Natural killer cell (primary cell): ENCODE results near the gene NOTCH4. TPM values are rescaled to one million over a fixed set of nuclear protein-coding genes. Genes with fewer than 3 reads are reported as not detected.

Experiments
- ATAC-seq, 3 donors: fragments of 150-1000 bp in 2 of 3; fragments of 200-7000 bp in 1 of 3; cut with Tn5 transposase; 1 replicate in 1 of 3; 2 replicates in 2 of 3; pipeline ENCODE4 v1.10.0; 2021; ENCODE audit warnings: mild to moderate bottlenecking in 2 of 3, moderate library complexity in 2 of 3
- DNase-seq, 2 donors: peaks; one replicate each; pipeline versions ENCODE4 v3.0.0 to v3.0.0-alpha.2; 2013 to 2021; ENCODE audit warnings: mixed read lengths in 1 of 2
- H3K27ac ChIP-seq: one replicate; pipeline ENCODE4 v1.5.1; 2013; ENCODE audit warnings: mild to moderate bottlenecking, low read length
- H3K27me3 ChIP-seq: one replicate; pipeline ENCODE4 v1.6.1; 2013; ENCODE audit warnings: low read length; ENCODE audit not compliant: control insufficient read depth, insufficient read depth
- H3K36me3 ChIP-seq: one replicate; pipeline ENCODE4 v1.6.1; 2013; ENCODE audit warnings: low read length; ENCODE audit not compliant: control insufficient read depth, insufficient read depth
- H3K4me1 ChIP-seq: one replicate; pipeline ENCODE4 v1.6.1; 2013; ENCODE audit warnings: low read length; ENCODE audit not compliant: control insufficient read depth, insufficient read depth
- H3K4me3 ChIP-seq: one replicate; pipeline ENCODE4 v1.5.1; 2013; ENCODE audit warnings: low read length
- H3K9me3 ChIP-seq: one replicate; pipeline ENCODE4 v1.6.1; 2013; ENCODE audit warnings: low read length; ENCODE audit not compliant: control insufficient read depth, insufficient read depth
- H3K27ac Mint-ChIP-seq, 2 donors: one replicate each; pipeline ENCODE4 v1.8.0; 2022; ENCODE audit warnings: mild to moderate bottlenecking in 2 of 2, mixed read lengths in 2 of 2, moderate library complexity in 1 of 2
- H3K27me3 Mint-ChIP-seq, 2 donors: one replicate each; pipeline ENCODE4 v1.8.0; 2022; ENCODE audit warnings: low read depth in 2 of 2, mixed read lengths in 2 of 2
- H3K36me3 Mint-ChIP-seq: one replicate; pipeline ENCODE4 v1.8.0; 2022; ENCODE audit warnings: mixed read lengths
- H3K4me1 Mint-ChIP-seq, 2 donors: one replicate each; pipeline ENCODE4 v1.8.0; 2022; ENCODE audit warnings: mixed read lengths in 2 of 2
- H3K4me3 Mint-ChIP-seq: one replicate; pipeline ENCODE4 v1.8.0; 2022; ENCODE audit warnings: mild to moderate bottlenecking, moderate library complexity, mixed read lengths
- H3K9me3 Mint-ChIP-seq, 2 donors: one replicate each; pipeline ENCODE4 v1.8.0; 2022; ENCODE audit warnings: mixed read lengths in 2 of 2
- WGBS: methylation state at CpG from one replicate; pipeline ENCODE4 v1.1.7; 2013; ENCODE audit warnings: missing lambda C conversion rate; ENCODE audit not compliant: insufficient coverage; 5-methylcytosine and 5-hydroxymethylcytosine counted together
- intact Hi-C: fragments of 100-400 bp; cut with micrococcal nuclease; formaldehyde crosslinking; loops from one replicate; pipeline ENCODE4 v1.14.2; 2022
- total RNA-seq, 4 donors: library from RNA; stranded (reverse); fragments of 120-200 nt in 1 of 4; gene quantifications; one replicate each; pipeline versions ENCODE4 v1.2.3 to v1.2.4, GENCODE V29; 2013 to 2022
- TF ChIP-seq, protein P1 (sequence below): fragments of 200-600 bp; IDR thresholded peaks from one replicate; pipeline ENCODE4 v1.8.0; 2022; ENCODE audit warnings: antibody characterized with exemption

NOTCH4 gene
- total RNA-seq, 3 donors from 2014 or later (not counting 1 experiment from before 2014, with no cell fraction given) = 2.6 to 4.8 (median 2.7) TPM

DNA sequence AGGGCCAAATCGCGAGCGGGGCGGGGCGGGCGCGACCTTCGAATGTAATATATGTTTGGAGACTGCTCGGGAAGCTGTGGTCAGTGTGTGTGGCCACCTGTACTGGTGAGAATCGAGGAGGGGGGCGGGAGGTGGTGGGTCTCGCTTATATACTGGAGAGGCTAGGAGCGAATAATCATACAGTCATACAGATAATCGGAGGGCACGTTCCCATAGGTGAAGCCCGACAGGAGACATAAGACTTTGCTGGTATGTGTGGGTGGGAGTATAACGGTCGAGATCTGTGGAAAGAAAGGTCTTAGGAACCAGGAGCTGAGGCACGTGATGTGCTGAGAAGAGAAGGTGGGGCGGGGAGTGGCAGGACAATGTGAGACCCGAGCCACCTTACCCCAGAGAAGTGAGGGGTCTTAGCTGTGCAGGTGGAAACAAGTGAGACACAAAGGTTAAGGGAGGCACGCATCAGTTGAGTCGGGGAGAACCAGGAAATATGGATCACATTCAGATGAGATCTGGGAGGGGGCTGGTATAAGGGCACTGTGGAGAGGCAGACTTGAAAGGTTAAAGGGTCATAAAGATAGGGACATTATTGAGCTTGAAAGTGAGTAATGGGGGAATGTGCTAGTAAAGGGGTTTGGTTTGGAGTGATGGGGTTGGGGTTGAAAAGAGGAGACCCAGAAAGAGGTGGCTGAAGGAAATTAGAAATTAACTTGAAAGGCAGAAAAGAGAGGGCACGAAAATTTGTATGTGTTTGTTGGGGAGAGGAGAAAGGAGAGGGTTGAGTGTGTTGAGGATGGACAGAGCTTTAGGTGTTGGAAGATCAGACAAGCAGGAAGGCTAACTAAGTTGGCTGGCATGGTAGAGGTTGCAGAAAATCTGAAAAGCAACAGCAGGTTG lies 45.1 kb downstream of the NOTCH4 start:
- TF ChIP-seq, protein P1, sequence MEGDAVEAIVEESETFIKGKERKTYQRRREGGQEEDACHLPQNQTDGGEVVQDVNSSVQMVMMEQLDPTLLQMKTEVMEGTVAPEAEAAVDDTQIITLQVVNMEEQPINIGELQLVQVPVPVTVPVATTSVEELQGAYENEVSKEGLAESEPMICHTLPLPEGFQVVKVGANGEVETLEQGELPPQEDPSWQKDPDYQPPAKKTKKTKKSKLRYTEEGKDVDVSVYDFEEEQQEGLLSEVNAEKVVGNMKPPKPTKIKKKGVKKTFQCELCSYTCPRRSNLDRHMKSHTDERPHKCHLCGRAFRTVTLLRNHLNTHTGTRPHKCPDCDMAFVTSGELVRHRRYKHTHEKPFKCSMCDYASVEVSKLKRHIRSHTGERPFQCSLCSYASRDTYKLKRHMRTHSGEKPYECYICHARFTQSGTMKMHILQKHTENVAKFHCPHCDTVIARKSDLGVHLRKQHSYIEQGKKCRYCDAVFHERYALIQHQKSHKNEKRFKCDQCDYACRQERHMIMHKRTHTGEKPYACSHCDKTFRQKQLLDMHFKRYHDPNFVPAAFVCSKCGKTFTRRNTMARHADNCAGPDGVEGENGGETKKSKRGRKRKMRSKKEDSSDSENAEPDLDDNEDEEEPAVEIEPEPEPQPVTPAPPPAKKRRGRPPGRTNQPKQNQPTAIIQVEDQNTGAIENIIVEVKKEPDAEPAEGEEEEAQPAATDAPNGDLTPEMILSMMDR = no peak
- whole genome bisulfite sequencing = 2% methylated on average over 24 of the region's 24 CpGs

DNA sequence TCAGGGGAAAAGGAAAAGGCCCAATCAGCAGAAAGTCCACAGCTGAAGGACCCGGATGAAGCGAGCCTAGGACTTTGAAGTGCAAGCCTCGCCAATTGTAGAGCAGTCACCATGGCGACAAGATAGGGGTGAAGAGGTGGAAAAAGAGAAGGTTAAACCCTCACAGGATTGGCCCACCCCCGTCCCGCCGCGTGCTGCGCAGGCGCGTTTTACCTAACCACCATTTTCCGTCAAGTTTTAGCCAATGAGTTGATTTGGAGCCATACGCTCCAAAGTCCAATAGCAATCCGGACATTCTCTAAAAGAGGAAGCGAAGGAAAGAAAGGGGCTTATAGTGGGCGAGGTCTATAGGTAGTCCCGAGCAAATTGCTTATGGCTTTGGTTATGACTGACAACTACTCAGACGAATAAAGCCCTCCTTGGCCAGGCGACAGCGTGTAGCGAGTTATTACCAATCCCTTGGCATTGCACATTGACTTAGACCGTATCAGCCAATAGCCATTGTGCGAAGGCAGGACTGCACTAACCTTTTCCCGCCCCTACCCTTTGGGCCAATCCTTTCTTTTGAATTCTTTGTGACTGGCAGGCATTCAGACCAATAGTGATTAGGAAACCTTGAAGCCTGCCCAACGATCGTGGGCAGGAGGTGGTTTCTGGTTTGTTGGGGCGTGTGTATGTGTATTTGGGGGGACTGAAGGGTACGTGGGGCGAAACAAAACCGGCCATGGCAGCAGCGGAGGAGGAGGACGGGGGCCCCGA lies 45.9 kb downstream of the NOTCH4 start, which contains the start of gene RNF5:
TSS of gene RNF5 (plus strand) at position 618 of the 759 bp plus-strand sequence. CDS start at position 725, 107 bp downstream.
- Mint-ChIP-seq H3K9me3 (no peaks in the 10 kb centered on the region), H3K27me3 (no peaks in the 10 kb centered on the region), H3K36me3 (no peaks in the 10 kb centered on the region), H3K4me1 (peaks cover 68 to 86% of the 10 kb centered on the region in 2 donors), H3K27ac (peak within 1 kb of the TSS; percentile 97), H3K4me3 (peak within 1 kb of the TSS; percentile 97)
- DNase-seq (peak; percentile 78 to 99), ATAC-seq (peak; percentile 81 to 93 (median 83))
- Histone ChIP-seq H3K9me3 (no peaks in the 10 kb centered on the region), H3K27me3 (no peaks in the 10 kb centered on the region), H3K27ac (peak within 1 kb of the TSS; percentile 97), H3K4me1 (peaks cover 43% of the 10 kb centered on the region), H3K4me3 (peak within 1 kb of the TSS; percentile 75), H3K36me3 (peaks cover 25% of the 10 kb centered on the region)
- 0% methylated on average over 33 of the region's 33 CpGs for WGBS
- TF ChIP-seq, protein P1 = no peak
- intact Hi-C loops = loop anchor here (1.0 to 10.0 kb wide), 6 partner anchors 12 to 794 kb away; partner anchors contain the start of genes C6orf47, CSNK2B, FKBPL and GPANK1

More for the DNA sequence above, 45.1 kb downstream of the NOTCH4 start:
- Histone ChIP-seq H3K4me1 (peaks cover 43% of the 10 kb centered on the region), H3K9me3 (no peaks in the 10 kb centered on the region), H3K27me3 (no peaks in the 10 kb centered on the region), H3K27ac (peak overlapping the region; percentile 97), H3K36me3 (peaks cover 33% of the 10 kb centered on the region), H3K4me3 (peak overlapping the region; percentile 75)
- Mint-ChIP-seq H3K27ac (peak overlapping the region; percentile 97), H3K4me3 (peak overlapping the region; percentile 97), H3K9me3 (no peaks in the 10 kb centered on the region), H3K36me3 (no peaks in the 10 kb centered on the region), H3K4me1 (peaks cover 64 to 77% of the 10 kb centered on the region in 2 donors), H3K27me3 (no peaks in the 10 kb centered on the region)
- DNase-seq (no peak), ATAC-seq (no peak)
- intact Hi-C loops = loop anchor here (1.0 to 10.0 kb wide), 5 partner anchors 12 to 794 kb away; partner anchors contain the start of genes C6orf47, CSNK2B, GPANK1 and LY6G5B

DNA sequence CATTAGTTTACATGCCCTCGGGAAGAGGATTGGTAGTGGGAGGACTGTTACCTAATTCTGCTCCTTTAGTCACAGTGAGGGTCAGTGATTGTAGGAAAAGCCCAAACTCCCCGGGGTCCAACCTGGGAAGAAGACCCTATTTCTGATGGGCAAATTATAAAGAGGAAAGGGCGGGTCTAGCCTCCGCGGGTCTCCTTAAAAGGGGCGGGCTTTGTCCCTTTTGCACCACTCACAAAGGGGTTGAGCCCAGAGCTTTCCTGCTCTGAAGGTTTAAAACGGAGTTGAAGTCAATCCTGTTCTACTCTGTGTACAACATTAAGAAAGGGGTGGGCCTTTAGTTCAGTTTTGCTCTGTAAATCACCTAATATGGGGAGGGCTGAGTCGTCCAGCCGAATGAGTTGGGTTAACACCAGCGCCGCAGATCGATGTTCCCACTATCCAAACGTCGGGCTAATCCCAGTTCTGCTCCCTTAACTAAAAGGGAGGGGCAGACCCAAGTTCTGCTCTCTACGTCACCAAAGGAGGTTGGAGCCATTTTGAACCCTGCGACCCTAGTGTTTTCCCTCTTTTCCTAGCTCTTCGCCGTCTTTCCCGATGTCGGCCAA lies 46.6 kb downstream of the NOTCH4 start:
- H3K36me3 ChIP-seq = peaks cover 18% of the 10 kb centered on the region
- TF ChIP-seq, protein P1 = no peak
- Mint-ChIP-seq H3K27ac (peak overlapping the region; percentile 97), H3K4me3 (peak overlapping the region; percentile 97), H3K27me3 (no peaks in the 10 kb centered on the region), H3K36me3 (no peaks in the 10 kb centered on the region), H3K9me3 (no peaks in the 10 kb centered on the region), H3K4me1 (peaks cover 68 to 83% of the 10 kb centered on the region in 2 donors)
- peak overlapping the region; percentile 97 for H3K27ac ChIP-seq
- H3K9me3 ChIP-seq = no peaks in the 10 kb centered on the region
- intact Hi-C loops = loop anchor here (1.0 to 10.0 kb wide), 3 partner anchors 47 to 795 kb away; partner anchors contain the start of genes C6orf47, CSNK2B, FKBPL and GPANK1
- under 1% methylated on average over 20 of the region's 20 CpGs for WGBS
- peak overlapping the region; percentile 75 for H3K4me3 ChIP-seq
- H3K27me3 ChIP-seq = no peaks in the 10 kb centered on the region
- ATAC-seq (peak in 1 of 3 donors; percentile 2), DNase-seq (no peak)
- H3K4me1 ChIP-seq = peaks cover 39% of the 10 kb centered on the region
